RWPE1 (cell line): ENCODE results near the gene PPP2R2B.

Source experiments
- CTCF ChIA-PET: fragments of 350-600 bp; sonication (Branson Sonifier 250); formaldehyde crosslinking; extraction: SDS; loops from one replicate; lab custom pipeline; 2021; lab: Yijun Ruan, JAX
- POLR2A ChIA-PET: fragments of 400-600 bp; formaldehyde crosslinking; extraction: SDS; loops from one replicate; lab custom pipeline; 2020; ENCODE audit warnings: antibody characterized with exemption; ENCODE audit not compliant: low non-redundant PET; lab: Yijun Ruan, JAX
- DNase-seq: peaks from one replicate; pipeline ENCODE4 v3.0.0; 2012; ENCODE audit warnings: low spot score
- H3K27ac ChIP-seq: fragments of 450-650 bp; 2 replicates; pipeline ENCODE4 v1.5.1; 2017
- TF ChIP-seq, protein P1 (sequence below): fragments of 450-650 bp; conservative IDR thresholded peaks from 2 replicates; pipeline ENCODE4 v1.5.1; 2017; ENCODE audit warnings: low read depth, mild to moderate bottlenecking

The PPP2R2B gene

DNA sequence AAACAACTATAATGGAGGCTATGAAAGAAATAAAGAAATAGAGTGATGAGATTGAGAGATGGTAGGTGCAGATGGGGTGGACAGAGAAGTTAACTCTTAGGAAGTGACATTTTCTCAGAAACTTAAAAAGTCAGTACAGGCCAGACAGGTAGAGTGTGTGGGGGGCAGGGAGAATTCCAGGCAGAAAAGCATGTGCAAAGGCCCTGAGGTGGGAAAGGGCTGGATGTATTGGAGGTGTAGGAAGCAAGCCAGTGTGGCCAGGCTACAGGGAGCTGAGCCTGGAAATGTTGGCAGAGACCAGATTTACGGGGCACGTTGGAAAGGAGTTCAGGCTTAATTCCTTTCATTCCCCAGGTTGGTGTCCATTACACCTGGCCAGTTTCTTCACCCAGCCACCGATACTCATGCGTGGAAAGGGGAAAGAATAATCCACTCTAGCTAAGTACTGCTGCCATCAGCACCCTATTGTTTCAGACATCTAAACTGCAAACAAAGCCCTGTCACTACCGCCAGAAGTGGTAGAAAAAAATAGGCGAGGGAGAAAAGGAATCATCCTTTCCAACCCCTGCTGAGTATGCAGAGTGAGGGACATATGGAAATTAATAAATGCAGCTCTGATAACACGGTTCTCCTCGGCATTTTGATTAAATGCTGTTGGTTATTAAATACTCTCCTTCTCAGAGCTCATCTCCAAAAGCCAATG lies 245.8 kb downstream of the PPP2R2B start:
- DNase-seq, result no peak
- CTCF ChIA-PET, result interaction anchor here (0.6 kb wide), 2 partner anchors 620 to 1189 kb away, joined by 3 to 5 read pairs; no protein-coding TSS in a partner anchor
- POLR2A ChIA-PET, result no interaction called here
- H3K27ac ChIP-seq, result no peak overlapping the region
- TF ChIP-seq, protein P1, sequence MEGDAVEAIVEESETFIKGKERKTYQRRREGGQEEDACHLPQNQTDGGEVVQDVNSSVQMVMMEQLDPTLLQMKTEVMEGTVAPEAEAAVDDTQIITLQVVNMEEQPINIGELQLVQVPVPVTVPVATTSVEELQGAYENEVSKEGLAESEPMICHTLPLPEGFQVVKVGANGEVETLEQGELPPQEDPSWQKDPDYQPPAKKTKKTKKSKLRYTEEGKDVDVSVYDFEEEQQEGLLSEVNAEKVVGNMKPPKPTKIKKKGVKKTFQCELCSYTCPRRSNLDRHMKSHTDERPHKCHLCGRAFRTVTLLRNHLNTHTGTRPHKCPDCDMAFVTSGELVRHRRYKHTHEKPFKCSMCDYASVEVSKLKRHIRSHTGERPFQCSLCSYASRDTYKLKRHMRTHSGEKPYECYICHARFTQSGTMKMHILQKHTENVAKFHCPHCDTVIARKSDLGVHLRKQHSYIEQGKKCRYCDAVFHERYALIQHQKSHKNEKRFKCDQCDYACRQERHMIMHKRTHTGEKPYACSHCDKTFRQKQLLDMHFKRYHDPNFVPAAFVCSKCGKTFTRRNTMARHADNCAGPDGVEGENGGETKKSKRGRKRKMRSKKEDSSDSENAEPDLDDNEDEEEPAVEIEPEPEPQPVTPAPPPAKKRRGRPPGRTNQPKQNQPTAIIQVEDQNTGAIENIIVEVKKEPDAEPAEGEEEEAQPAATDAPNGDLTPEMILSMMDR, result no peak

DNA sequence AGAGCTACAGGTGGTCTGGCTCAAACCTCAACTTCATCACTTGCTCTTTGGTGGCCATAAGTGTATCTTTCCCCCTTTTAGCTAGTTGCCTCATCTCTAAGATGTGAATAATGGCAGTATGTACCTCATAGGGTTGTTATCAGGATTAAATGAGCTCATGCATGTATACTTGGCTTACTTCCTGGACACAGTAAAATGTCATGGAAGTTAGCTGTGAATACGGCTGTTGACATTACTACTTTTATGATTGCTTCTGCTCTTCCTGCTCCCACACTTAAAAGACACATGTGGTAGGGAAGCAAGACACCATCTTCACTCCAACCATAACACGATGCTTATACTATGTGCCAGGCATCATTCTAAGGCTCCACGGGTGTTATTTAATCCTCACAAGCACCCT lies 248.1 kb downstream of the PPP2R2B start:
- no peak for DNase-seq
- no peak overlapping the region for H3K27ac ChIP-seq
- ChIA-PET POLR2A (no interaction called here), CTCF (no interaction called here)
- TF ChIP-seq, protein P1, result no peak

DNA sequence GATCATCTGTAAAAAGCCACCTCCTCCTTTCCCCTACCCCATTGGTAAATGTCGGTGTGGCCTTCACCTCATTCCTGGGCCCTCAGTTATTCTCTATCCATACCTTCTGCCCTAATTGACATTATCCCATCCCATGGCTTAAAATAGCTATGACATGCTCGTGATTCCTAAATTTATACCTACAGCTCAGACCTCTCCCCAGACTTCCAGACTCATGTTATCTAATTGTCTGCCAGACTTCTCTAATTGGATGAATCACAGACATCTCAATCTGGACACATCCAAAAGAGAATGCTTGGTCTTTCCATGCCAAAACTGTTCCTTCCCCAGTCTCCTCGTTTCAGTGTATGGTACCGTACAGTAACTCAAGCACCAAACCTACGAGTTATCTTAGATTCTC lies 249.6 kb downstream of the PPP2R2B start:
- POLR2A ChIA-PET, result no interaction called here
- TF ChIP-seq, protein P1, result no peak
- H3K27ac ChIP-seq, result no peak overlapping the region
- no peak for DNase-seq
- CTCF ChIA-PET, result interaction anchor here (0.5 kb wide), 1 partner anchor 278 kb away, joined by 3 read pairs; no protein-coding TSS in a partner anchor

DNA sequence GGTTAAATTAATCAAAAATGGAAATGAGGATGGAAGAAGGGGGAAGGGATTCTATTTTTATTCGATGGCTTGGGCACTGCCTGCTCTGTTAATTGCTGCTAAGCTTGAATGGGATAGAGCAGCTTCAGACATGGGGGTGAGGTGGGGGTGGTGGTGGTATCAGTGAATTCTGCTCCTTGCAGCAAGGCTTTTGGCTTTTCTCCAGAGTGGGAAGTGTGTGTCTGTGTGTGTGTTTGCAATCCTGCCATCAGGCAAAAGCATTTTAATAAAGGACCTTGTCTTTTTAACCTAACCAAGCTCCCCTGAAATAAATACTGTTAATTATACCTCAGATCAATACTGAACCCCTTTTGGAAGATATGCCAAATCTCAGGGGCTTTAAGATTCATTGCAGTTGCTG lies 251.6 kb downstream of the PPP2R2B start:
- ChIA-PET POLR2A (no interaction called here), CTCF (no interaction called here)
- H3K27ac ChIP-seq, result no peak overlapping the region
- TF ChIP-seq, protein P1, result no peak
- DNase-seq, result no peak

DNA sequence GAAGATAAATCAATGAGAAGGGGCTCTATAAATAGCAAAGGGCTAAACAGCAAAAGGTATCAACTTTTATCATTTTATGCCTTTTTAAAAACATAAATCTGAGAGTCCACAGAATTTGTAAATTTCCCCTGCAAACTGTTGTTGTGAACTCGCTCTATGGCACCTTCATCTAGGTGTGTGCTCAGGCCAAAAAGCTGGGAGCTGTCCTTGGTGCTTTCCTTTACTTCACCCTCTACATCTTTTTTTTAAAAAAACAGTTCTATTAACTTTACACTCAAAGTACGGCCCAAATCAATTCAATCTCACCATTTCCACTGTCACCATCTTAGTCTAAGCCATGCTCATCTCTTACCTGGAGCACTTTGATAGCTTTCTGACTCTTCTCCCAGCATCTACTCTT lies 254.4 kb downstream of the PPP2R2B start:
- DNase-seq, result no peak
- no peak overlapping the region for H3K27ac ChIP-seq
- ChIA-PET POLR2A (no interaction called here), CTCF (interaction anchor here (1.0 kb wide), 1 partner anchor 91 kb away, joined by 3 read pairs; no protein-coding TSS in a partner anchor)
- TF ChIP-seq, protein P1, result no peak

DNA sequence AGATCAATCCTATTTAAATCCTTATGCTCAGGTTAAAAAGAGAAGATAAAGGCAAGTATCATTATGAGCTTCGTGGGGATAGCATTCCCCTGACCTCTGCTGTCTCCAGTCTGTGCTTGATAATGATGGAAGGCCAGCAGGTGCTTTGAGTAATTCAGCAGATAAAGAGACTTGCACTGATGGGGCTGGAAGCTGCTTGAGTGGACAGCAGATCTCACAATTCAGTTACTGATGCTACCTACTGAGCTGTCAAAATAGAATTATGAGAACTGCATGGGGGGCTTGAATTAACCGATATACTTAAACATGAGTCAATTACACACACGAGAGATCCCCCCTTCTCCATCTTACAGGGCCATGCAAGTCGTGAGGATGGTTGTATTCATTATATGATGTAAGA lies 254.9 kb downstream of the PPP2R2B start:
- TF ChIP-seq, protein P1, result no peak
- ChIA-PET POLR2A (no interaction called here), CTCF (interaction anchor here (1.0 to 1.6 kb wide), 2 partner anchors 18 to 90 kb away, joined by 3 to 9 read pairs; no protein-coding TSS in a partner anchor)
- no peak for DNase-seq
- H3K27ac ChIP-seq, result no peak overlapping the region
